Right ventricle myocardium inferior (tissue), 1 donor: ENCODE results near the gene GNG7. TPM values are rescaled to one million over a fixed set of nuclear protein-coding genes. Genes with fewer than 3 reads are reported as not detected.
"Not testable (repeated sequence)": the region's sequence is repeated elsewhere in the genome, so short reads cannot be mapped to it uniquely, and the experiment has no call there.

ENCODE experiments used
- ATAC-seq: fragments of 200-7000 bp; cut with Tn5 transposase; one replicate; pipeline ENCODE4 v1.9.1; 2020; ENCODE audit warnings: mild to moderate bottlenecking, moderate library complexity
- DNase-seq: peaks from one replicate; pipeline ENCODE4 v3.0.0; 2021; ENCODE audit errors: missing footprints
- intact Hi-C: fragments of 100-400 bp; cut with DNase I; formaldehyde crosslinking; loops from one replicate; pipeline ENCODE4 v1.11.0; 2022
- total RNA-seq: library from RNA; stranded (reverse); fragmentation: NEBNext Ultra II Directional; extraction: Animal tissue kit (Norgen Biotek cat#: 25700); gene quantifications from one replicate; pipeline ENCODE4 v1.2.1, GENCODE V29; 2021
- donor health status: DM: no; HTN: yes; CAD: no; lungs with severe emphysema.

GNG7 gene
- total RNA-seq, 1 donor from 2014 or later, result 26.7 TPM

DNA sequence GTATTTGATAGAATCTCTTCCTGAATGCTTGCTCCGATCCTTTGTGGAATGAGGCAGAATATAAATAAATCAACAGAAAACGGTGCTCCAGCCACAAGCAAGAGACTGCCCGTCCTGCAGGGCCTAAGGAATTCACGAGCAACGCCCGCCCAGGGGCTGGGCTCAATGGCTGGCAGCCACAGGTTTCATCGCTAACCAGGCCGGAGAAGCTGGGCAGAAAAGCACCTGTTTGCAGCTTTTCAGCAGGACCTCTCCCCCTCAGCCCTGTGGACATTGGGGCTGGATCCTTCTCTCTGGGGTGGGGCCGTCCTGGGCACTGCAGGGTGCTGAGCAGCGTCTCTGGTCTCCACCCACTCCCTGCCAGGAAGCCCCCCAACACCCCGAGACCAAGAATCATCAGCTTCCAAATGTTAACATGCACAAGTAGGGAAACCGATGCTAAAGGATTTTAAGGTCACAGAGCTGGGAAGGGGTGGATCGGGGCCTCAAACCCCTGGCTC lies 124.1 kb downstream of the GNG7 start:
- no peak for ATAC-seq
- peak; percentile 69 for DNase-seq
- intact Hi-C loops, result loop anchor here (5.0 kb wide), 1 partner anchor 34 kb away; no protein-coding TSS in a partner anchor

DNA sequence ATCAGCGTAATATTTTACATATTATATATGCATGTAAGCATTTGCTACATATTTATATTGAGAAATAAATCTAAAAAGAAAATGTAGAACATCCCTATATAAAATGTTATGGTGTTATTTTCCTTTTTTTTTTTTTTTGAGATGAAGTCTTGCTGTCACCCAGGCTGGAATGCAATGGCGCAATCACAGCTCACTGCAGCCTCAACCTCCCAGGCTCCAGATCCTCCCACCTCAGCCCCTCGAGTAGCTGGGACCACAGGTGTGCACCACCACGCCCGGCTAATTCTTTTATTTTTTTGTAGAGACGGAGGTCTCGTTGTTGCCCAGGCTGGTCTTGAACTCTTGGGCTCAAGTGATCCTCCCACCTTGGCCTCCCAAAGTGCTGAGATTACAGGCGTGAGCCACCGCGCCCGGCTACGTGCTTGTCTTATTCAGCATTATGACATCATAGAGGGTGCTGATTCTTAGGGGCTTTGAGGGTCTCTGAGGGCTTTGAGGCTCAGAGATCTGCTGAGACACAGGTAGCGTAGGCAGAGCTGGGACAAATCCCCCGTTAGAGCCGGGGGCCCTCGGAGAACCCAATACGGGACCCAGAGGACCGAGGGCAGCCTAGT lies 124.7 kb downstream of the GNG7 start:
- no peak for DNase-seq
- no peak for ATAC-seq
- intact Hi-C loops, result loop anchor here (5.0 kb wide), 1 partner anchor 34 kb away; no protein-coding TSS in a partner anchor

DNA sequence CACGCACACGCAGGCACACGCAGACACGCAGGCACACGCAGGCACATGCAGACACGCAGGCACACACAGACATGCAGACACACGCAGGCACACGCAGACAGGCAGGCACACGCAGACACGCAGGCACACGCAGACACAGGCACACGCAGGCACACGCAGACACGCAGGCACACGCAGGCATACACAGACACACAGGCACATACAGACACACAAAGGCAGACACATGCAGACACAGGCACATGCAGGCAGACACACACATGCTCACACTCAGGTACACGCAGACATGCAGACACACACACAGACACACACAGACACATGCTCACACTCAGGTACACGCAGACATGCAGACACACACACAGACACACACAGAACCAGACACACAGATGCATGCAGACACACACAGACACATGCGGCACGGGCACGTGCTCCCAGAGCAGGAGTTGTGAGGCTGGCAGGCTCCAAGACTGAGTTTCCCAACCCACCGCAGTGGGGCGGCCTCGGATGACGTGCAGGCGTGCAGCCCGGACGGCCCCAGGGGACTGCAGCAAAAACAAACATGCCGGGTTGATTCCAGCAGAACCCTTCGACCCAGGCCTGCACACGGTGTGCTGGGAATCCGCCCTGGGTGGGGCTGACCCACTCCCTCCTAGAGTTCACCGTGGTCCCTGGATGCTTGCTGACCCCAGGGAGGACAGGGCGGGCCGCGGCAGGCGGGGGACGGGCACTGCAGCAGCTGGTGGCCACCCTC lies 126.6 kb downstream of the GNG7 start:
- ATAC-seq (peak; percentile 79), DNase-seq (peak; percentile 92)
- intact Hi-C loops, result loop anchor here (1.0 to 5.0 kb wide), 2 partner anchors 33 to 36 kb away; no protein-coding TSS in a partner anchor

DNA sequence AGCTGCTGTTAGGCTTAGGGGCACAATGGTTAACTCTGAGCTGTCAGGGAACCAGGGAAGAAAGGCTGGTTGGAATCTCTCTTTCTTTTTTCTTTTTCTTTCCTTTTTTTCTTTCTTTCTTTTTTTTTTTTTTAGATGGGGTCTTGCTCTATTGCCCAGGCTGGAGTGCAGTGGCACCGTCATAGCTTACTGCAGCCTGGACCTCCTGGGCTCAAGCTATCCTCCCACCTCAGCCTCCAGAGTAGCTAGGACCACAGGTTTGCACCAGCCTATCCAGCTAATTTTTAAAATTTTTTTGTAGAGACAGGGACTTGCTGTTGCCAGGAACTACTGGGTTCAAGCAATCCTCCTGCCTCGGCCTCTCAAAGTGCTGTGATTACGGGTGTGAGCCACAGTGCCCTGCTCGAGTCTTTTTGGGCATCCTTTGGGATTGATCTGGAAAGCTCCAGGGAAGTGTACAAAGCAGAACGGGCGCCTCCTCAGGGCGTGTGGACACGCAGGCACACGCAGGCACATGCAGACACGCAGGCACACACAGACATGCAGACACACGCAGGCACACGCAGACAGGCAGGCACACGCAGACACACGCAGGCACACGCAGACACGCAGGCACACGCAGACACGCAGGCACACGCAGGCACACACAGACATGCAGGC lies 127.4 kb downstream of the GNG7 start:
- intact Hi-C loops, result loop anchor here (5.0 kb wide), 1 partner anchor 37 kb away; no protein-coding TSS in a partner anchor

DNA sequence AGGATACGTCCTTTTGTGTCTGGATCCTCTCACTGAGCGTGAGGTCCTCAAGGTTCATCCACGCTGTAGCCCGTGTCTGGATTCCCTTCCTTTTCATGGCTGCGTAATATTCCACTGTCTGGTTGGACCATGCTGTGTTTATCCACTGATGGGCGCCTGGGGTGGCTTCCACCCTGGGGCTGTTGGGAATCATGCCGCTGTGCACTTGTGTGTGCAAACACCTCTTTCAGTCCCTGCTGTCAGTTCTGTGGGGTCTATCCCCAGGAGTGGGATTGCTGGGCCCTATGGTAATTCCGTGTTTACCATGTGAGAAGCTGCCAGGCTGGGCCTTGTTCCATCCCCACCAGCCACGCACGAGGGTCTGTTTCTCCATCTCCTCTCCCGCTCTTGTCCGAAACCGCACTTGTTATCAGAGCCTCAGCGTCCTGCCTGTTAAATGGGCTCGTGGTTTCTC lies 128.0 kb downstream of the GNG7 start:
- intact Hi-C loops, result no loop called here
- no peak for DNase-seq

More for the DNA sequence above, 127.4 kb downstream of the GNG7 start:
- ATAC-seq (no peak), DNase-seq (no peak)

DNA sequence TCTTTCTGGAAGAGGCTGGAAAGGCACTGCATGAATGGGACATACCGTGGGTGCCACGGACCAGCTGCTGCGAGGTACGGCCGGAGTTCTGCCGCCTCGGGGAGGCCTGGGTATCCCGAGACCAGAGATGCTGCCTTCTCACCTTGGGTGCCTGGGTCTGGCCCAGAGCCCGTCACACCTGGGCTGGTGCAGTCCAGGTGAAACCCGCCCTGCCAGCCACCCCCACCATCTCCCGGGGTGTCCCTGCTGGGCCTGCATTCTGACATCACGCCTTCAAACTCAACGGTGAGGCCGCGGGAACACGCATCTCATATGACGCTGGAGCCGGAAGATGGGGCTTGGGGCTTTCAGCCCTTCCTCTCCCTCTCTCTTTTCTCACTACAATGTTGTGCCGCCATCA lies 128.6 kb downstream of the GNG7 start:
- intact Hi-C loops, result no loop called here
- no peak for ATAC-seq
- DNase-seq, result no peak

More for the DNA sequence above, 128.0 kb downstream of the GNG7 start:
- no peak for ATAC-seq

DNA sequence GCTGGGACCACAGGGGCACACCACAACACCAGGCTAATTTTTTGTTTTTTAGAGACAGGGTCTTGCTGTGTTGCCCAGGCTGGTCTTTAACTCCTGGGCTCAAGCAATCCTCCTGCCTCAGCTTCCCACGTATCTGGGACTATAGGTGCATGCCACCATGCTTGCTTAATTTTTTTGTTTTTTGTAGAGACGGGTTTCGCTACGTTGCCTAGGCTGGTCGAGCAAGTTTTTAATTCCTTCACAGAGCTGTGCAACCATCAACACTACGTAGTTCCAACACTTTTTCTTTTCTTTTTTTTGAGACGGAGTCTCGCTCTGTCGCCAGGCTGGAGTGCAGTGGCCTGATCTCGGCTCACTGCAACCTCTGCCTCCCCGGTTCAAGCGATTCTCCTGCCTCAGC lies 130.3 kb downstream of the GNG7 start:
- DNase-seq, ATAC-seq, intact Hi-C loops: not testable (repeated sequence)

DNA sequence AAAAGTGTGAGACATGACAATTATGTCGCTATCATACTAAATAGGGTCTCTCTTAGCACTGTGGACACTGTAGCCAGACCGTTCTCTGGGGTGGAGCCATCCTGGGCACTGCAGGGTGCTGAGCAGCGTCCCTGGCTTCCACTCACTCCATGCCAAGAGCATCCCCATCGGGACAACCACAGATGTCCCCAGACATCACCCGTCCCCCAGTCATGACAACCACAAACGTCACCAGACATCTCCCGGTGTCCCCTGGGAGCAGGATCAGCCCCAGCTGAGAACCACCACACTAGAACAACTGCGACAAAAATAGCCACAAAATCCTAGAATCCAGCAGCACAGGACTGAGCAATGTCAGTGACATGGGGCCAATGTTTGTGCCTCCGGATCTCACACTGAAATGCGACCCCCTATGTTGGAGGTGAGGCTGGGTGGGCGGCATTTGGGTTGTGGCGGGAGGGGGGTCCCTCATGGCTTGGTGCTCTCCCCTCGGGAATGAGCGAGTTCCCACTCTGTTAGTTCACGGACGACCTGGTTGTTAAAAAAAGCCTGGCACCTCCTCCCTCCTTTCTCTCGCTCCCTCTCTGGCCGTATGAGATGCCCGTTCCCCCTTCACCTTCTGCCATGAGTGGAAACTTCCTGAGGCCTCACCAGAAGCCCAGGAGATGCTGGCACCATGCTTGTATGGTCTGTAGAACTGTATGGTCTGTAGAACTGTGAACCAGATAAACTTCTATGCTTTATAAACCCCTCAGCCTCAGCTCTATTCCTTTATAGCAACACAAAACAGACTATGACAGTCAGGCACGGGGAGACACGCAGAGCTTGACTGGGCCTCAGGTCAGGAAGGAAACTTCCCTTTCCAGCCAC lies 132.7 kb downstream of the GNG7 start:
- no peak for DNase-seq
- intact Hi-C loops, result no loop called here
- ATAC-seq, result no peak

DNA sequence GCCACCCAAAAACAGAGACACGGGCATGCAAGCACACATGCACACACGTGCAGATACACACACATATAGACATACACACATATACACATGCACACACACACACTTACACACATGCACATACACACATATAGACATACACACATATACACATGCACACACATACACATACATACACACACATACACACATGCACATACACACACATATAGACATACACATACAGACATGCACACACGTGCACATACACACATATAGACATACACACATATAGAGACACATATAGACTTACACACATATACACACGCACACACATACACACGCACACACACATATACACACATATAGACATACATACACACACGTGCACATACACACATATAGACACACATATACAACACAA lies 134.5 kb downstream of the GNG7 start:
- intact Hi-C loops, result no loop called here
- ATAC-seq (no peak), DNase-seq (no peak)

DNA sequence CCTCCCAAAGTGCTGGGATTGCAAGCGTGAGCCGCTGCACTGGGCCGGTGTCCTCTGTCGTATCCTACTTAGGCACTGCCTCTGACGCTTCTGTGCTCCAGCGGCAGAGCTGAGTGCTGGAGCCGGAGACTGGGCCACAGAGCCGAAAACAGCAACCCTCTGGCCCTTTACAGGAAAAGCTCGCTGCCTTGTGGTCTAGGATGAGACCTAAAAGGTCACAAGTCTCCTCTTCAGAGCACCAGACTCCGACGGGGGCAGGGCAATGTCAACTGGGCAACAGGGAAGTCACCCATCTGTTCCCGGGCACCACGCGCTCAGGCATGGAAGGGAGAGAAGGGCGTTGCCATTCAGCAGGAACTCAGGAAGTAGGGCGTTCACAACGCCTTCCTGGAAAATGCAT lies 134.9 kb downstream of the GNG7 start:
- intact Hi-C loops, result no loop called here
- DNase-seq, result peak; percentile 89
- ATAC-seq, result peak; percentile 78

DNA sequence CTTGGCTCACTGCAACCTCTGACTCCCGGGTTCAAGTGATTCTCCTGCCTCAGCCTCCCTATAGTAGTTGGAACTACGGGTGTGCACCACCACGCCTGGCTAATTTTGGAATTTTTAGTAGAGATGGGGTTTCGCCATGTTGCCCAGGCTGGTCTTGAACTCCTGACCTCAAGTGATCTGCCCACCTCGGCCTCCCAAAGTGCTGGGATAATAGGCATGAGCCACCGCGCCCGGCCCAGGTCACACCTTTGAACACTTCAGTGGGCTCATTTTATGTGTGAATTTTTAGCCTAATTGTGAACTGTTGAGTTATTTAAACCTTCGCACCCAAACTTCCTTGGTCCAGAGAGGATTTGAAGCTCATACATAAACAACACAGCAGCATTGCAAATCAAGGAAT lies 138.9 kb downstream of the GNG7 start:
- ATAC-seq, intact Hi-C loops, DNase-seq: not testable (repeated sequence)

DNA sequence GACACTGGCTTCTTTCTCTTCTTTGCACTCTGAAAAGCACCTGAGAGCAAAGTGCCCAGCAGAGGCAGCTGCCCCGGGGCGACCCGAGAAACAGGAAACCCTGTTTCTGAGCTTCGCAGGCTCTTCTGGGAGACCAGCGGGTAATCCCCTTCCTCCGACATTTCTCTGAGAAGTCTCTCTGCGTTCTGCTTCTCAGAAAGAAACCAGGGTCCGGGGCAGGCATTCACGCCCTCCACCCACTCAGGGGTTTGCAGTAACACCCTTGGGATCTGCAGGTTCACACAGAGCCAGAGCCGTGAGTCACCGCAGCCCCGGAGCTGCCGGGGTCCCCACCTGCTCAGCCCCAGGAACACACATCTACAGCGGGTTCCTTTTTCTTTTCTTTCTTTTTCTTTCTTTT lies 140.6 kb downstream of the GNG7 start:
- intact Hi-C loops, result no loop called here

DNA sequence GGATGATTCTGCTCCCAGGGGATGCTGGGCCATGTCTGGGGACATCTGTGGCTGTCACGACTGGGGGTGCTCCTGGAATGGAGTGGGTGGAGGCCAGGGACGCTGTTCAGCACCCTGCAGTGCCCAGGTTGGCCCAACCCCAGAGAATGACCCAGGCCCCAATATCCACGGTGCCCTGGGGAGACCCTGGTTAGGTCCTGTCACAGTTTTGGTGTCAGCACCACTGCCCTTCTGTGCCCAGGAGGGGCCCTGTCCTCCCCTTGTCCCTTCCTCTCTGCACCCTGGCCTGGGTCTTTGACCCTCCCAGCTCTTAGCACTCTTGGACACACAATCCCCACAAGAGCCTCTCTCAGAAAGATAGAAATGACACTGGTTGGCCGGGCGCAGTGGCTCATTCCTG lies 141.3 kb downstream of the GNG7 start:
- ATAC-seq (no peak), DNase-seq (no peak)
- intact Hi-C loops, result no loop called here

More for the DNA sequence above, 140.6 kb downstream of the GNG7 start:
- no peak for ATAC-seq
- peak; percentile 60 for DNase-seq

DNA sequence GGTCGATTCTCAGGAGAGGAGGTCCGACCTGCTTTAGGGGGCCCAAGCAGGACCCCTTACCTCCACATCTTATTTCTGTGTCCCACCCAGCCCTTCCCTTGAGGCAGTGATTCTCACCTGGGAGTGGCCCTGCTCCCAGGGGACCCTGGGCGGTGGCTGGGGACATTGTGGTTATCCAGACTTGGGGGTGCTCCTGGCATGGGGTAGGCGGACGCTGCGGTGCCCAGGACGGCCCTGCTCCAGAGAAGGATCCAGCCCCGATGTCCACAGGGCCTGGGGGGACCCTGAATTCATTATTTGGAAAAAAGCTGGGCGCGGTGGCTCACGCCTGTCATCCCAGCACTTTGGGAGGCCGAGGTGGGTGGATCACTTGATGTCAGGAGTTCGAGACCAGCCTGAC lies 142.1 kb downstream of the GNG7 start:
- intact Hi-C loops, result no loop called here
- no peak for DNase-seq
- no peak for ATAC-seq

DNA sequence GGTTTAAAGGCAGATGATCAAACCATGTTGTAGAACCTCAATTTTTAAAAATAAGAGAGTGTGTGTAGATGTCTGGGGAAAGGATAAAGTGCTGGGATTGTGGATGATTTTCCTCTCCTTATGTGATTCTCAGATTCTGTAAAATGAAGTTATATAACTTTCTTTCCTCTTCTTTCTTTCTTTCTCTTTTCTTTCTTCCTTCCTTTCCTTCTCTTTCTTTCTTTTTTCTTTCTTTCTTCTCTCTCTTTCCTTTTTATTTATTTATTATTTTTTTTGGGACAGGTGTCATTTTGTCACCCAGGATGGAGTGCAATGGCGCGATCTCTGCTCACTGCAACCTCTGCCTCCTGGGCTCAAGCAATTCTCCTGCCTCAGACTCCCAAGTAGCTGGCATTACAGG lies 144.0 kb downstream of the GNG7 start:
- intact Hi-C loops, result no loop called here

DNA sequence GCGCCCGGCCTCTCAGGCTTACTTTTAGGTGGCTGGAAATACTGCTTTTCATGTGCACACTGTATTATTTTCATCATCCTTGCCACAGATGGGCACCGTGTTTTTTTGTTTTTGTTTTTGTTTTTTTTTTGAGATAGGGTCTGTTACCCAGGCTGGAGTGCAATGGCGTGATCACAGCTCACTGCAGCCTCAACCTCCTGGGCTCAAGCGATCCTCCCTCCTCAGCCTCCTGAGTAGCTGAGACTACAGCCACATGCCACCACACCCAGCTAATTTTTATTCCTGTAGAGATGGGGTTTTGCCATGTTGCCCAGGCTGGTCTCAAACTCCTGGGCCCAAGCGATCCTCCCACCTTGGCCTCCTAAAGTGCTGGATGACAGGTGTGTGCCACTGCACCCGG lies 144.4 kb downstream of the GNG7 start:
- ATAC-seq, DNase-seq, intact Hi-C loops: not testable (repeated sequence)

More for the DNA sequence above, 144.0 kb downstream of the GNG7 start:
- DNase-seq, result no peak
- ATAC-seq, result no peak

DNA sequence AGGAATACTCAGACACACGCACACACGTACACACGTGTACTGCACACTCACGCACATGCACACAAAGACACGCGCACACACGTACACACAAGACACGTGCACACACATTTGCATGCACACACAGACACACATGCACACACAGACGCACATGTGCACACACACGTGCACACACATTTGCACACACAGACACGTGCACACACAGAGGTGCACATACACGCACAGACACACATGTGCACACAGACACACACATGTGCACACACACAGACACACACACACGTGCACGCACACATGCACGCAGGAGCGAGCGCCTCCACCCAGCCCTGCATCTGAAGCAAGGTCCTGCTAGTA lies 145.4 kb downstream of the GNG7 start:
- DNase-seq (no peak), ATAC-seq (no peak)
- intact Hi-C loops, result no loop called here

DNA sequence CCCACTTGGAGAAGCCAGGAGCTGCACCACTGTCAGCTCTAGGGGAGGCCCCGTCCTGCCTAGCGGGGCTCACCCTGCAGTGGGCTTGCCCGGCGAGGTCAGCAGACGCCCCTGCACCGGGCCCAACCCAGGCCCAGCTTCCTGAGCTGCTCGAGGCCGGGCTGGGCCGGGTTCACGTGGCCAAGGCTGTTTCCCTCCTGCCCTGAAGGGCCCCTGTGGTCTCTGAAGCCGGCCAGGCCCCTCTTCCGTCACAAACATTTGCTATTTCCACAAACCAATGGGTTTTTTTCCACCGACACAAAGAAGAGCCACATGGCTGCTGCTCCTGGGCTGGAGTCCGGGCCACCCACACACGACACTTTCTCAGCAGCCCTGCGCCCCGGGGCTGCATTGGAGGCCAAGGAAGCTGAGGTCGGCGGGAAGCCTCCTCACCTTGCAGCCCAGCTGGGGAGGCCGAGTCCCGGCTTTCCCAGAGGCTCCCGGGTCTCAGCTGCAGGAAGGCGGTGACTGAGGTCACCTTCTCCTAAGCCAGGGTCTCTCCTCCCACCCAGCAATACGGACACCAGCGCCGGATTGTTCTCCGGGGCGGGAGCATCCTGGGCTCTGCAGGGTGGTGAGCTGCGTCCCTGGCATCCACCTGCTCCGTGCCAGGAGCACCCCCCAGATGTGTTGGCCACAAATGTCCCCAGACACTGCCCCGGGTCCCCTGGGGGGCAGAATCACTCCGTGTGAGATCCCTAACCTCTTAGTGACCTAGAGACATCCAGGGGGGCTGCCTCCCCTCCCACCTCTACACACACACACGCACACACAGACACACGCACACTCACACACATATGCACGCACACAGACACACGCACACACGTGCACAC lies 146.0 kb downstream of the GNG7 start:
- no peak for DNase-seq
- intact Hi-C loops, result no loop called here
- no peak for ATAC-seq
